K562 (cell line): ENCODE data around the gene TMEM179. TPM values are rescaled to one million over a fixed set of nuclear protein-coding genes. Genes with fewer than 3 reads are reported as not detected.

Experiments
- ATAC-seq: fragments of 200-7000 bp; cut with Tn5 transposase; 3 replicates; pipeline ENCODE4 v1.9.1; 2020; ENCODE audit warnings: moderate library complexity
- BruUV-seq: library from RNA; stranded (reverse); fragments of 400-500 nt; replicated peaks from 2 replicates; lab custom pipeline; 2021; lab: Mats Ljungman, UMichigan
- CTCF ChIA-PET: fragments of 300-600 bp; formaldehyde crosslinking; extraction: SDS; loops from one replicate; lab custom pipeline; 2021; ENCODE audit warnings: low intra/inter-chr PET ratio; lab: Yijun Ruan, JAX
- POLR2A ChIA-PET: fragments of 300-600, 350-650 bp; sonication (Branson Sonifier 250); formaldehyde crosslinking; extraction: SDS; loops from one replicate; lab custom pipeline; 2021; ENCODE audit warnings: antibody characterized with exemption, inconsistent platforms; lab: Yijun Ruan, JAX
- DNase-seq, 4 experiments: peaks; one replicate each; pipeline versions ENCODE4 v3.0.0 to v3.0.0-alpha.2; 2011 to 2018; ENCODE audit warnings: low spot score in 3 of 4, mixed read lengths in 3 of 4; ENCODE audit errors: extremely low read depth in 1 of 4
- FAIRE-seq: peaks from 2 replicates; lab custom pipeline; 2011; peaks lifted over from hg19 to GRCh38; lab: Jason Lieb, UNC
- H2AFZ ChIP-seq: 2 replicates; pipeline ENCODE4 v1.6.0; 2011; ENCODE audit warnings: low read depth, low read length, control low read depth, inconsistent platforms
- H3K27ac ChIP-seq: fragments of 200-600 bp; 3 replicates; pipeline ENCODE4 v1.8.0; 2011; ENCODE audit warnings: low read depth, mild to moderate bottlenecking, control low read depth, inconsistent platforms, low read length, moderate library complexity, mixed read lengths; ENCODE audit errors: extremely low read depth
- H3K27me3 ChIP-seq, 2 experiments: fragments of 300-600 bp in 1 of 2; 2 replicates in 1 of 2; 3 replicates in 1 of 2; pipeline versions ENCODE4 v1.6.0 to v1.8.0; 2011; ENCODE audit warnings: inconsistent platforms in 2 of 2, low read length in 2 of 2, mild to moderate bottlenecking in 1 of 2, mixed read lengths in 1 of 2, moderate library complexity in 1 of 2; ENCODE audit not compliant: control insufficient read depth in 2 of 2, insufficient read depth in 2 of 2
- H3K36me3 ChIP-seq: fragments of 300-600 bp; 3 replicates; pipeline ENCODE4 v1.8.0; 2011; ENCODE audit warnings: mild to moderate bottlenecking, low read length, inconsistent platforms; ENCODE audit not compliant: control insufficient read depth, insufficient read depth
- H3K4me1 ChIP-seq, 2 experiments: fragments of 200-600 bp in 1 of 2; replicated peaks in 1 of 2; 2 replicates in 1 of 2; 3 replicates in 1 of 2; pipeline versions ENCODE4 v1.5.1 to v1.8.0; 2011; ENCODE audit warnings: inconsistent platforms in 2 of 2, low read length in 2 of 2, mild to moderate bottlenecking in 1 of 2, mixed read lengths in 1 of 2, moderate library complexity in 1 of 2; ENCODE audit not compliant: control insufficient read depth in 2 of 2, insufficient read depth in 2 of 2
- H3K4me2 ChIP-seq: 2 replicates; pipeline ENCODE4 v1.6.1; 2011; ENCODE audit warnings: low read length, control low read depth, inconsistent platforms, mixed read lengths; ENCODE audit not compliant: insufficient read depth
- H3K4me3 ChIP-seq: fragments of 200-600 bp; sonication (generic), shearing (Covaris generic); 2 replicates; pipeline ENCODE4 v1.5.1; 2016; ENCODE audit warnings: control low read depth, inconsistent platforms
- H3K79me2 ChIP-seq: fragments of 200-600 bp; 3 replicates; pipeline ENCODE4 v1.8.0; 2011; ENCODE audit warnings: low read length, inconsistent platforms; ENCODE audit not compliant: control insufficient read depth, insufficient read depth
- H3K9ac ChIP-seq, 2 experiments: 2 replicates each; pipeline versions ENCODE4 v1.6.0 to v1.6.1; 2011; ENCODE audit warnings: low read depth in 2 of 2, low read length in 2 of 2, control low read depth in 1 of 2, inconsistent platforms in 1 of 2, mild to moderate bottlenecking in 1 of 2, mixed read lengths in 1 of 2; ENCODE audit not compliant: insufficient read depth in 1 of 2
- H3K9me1 ChIP-seq: one replicate; pipeline ENCODE4 v1.6.0; 2011; ENCODE audit warnings: inconsistent platforms, mild to moderate bottlenecking, low read length, moderate library complexity; ENCODE audit not compliant: control insufficient read depth, insufficient read depth
- H3K9me3 ChIP-seq: replicated peaks from 2 replicates; pipeline ENCODE4 v1.5.1; 2011; ENCODE audit warnings: low read depth, low read length, inconsistent platforms; ENCODE audit not compliant: control insufficient read depth, insufficient read depth
- H4K20me1 ChIP-seq: replicated peaks from 2 replicates; pipeline ENCODE4 v1.6.1; 2011; ENCODE audit warnings: low read length, inconsistent platforms, mixed read lengths; ENCODE audit not compliant: control insufficient read depth, insufficient read depth
- CREB3 ChIP-seq: fragments of 450-650 bp; conservative IDR thresholded peaks from 2 replicates; pipeline ENCODE4 v1.6.1; 2016; ENCODE audit warnings: missing genetic modification characterization, low read depth, mild to moderate bottlenecking, missing compliant biosample characterization, moderate library complexity
- CUX1 ChIP-seq: fragments of 200-800 bp; sonication (Bioruptor generic); IDR thresholded peaks from 2 replicates; pipeline ENCODE4 v1.6.1; 2016; ENCODE audit warnings: missing genetic modification characterization, missing compliant biosample characterization
- DPF2 ChIP-seq: fragments of 450-650 bp; IDR thresholded peaks from 2 replicates; pipeline ENCODE4 v1.6.1; 2016
- EP400 ChIP-seq: fragments of 450-650 bp; IDR thresholded peaks from 2 replicates; pipeline ENCODE4 v1.6.1; 2017; ENCODE audit warnings: antibody characterized with exemption, mild to moderate bottlenecking, moderate library complexity
- FOXA3 ChIP-seq, 2 experiments: fragments of 450-650 bp in 1 of 2; sonication (generic) in 1 of 2; formaldehyde crosslinking; IDR thresholded peaks in 1 of 2; conservative IDR thresholded peaks in 1 of 2; 2 replicates each; pipeline versions ENCODE4 v1.4.0 to v1.8.0; 2020 to 2022; ENCODE audit warnings: mild to moderate bottlenecking in 2 of 2, missing genetic modification reagents in 1 of 2
- FOXJ3 ChIP-seq: sonication (generic); formaldehyde crosslinking; IDR thresholded peaks from 2 replicates; pipeline ENCODE4 v1.4.0; 2020; ENCODE audit warnings: mild to moderate bottlenecking, missing genetic modification reagents
- HDAC3 ChIP-seq: fragments of 450-650 bp; IDR thresholded peaks from 2 replicates; pipeline ENCODE4 v1.6.1; 2018; ENCODE audit warnings: borderline replicate concordance, mild to moderate bottlenecking, moderate library complexity; ENCODE audit not compliant: partially characterized antibody
- HEY1 ChIP-seq: fragments of 250-450 bp; sonication (Bioruptor Pico); IDR thresholded peaks from 2 replicates; pipeline ENCODE4 v1.5.0; 2020; ENCODE audit warnings: mild to moderate bottlenecking, moderate library complexity, borderline replicate concordance
- PTTG1 ChIP-seq: fragments of 450-650 bp; IDR thresholded peaks from 2 replicates; pipeline ENCODE4 v1.6.1; 2016; ENCODE audit warnings: low read depth, mild to moderate bottlenecking, missing genetic modification characterization, missing compliant biosample characterization
- RAD21 ChIP-seq, 2 experiments: fragments of 250-450 bp in 1 of 2; fragments of 450-650 bp in 1 of 2; sonication (Bioruptor Pico) in 1 of 2; formaldehyde crosslinking in 1 of 2; IDR thresholded peaks in 1 of 2; conservative IDR thresholded peaks in 1 of 2; 2 replicates each; pipeline versions ENCODE4 v1.4.0 to v1.8.0; 2020 to 2022; ENCODE audit warnings: mild to moderate bottlenecking in 2 of 2, moderate library complexity in 1 of 2
- SMAD4 ChIP-seq: fragments of 250-450 bp; sonication (Bioruptor Pico); conservative IDR thresholded peaks from 2 replicates; pipeline ENCODE4 v1.8.0; 2021; ENCODE audit warnings: inconsistent platforms, mild to moderate bottlenecking, moderate library complexity
- SP1 ChIP-seq: sonication (generic); formaldehyde crosslinking; IDR thresholded peaks from 2 replicates; pipeline ENCODE4 v1.8.1; 2022; ENCODE audit warnings: mild to moderate bottlenecking, missing genetic modification reagents
- ZNF217 ChIP-seq: sonication (generic); formaldehyde crosslinking; IDR thresholded peaks from 2 replicates; pipeline ENCODE4 v1.8.0; 2022; ENCODE audit warnings: mild to moderate bottlenecking, missing genetic modification reagents
- ZNF444 ChIP-seq: fragments of 250-450 bp; sonication (Bioruptor Pico); IDR thresholded peaks from 2 replicates; pipeline ENCODE4 v1.4.0; 2020; ENCODE audit warnings: mild to moderate bottlenecking, moderate library complexity
- ZNF780A ChIP-seq: fragments of 250-450 bp; sonication (Bioruptor Pico); IDR thresholded peaks from 2 replicates; pipeline ENCODE4 v1.5.0; 2021; ENCODE audit warnings: mild to moderate bottlenecking
- WGBS: fragments of 100-300 bp; shearing (Covaris generic); methylation state at CpG from one replicate; pipeline ENCODE4 v1.1.6; 2016; ENCODE audit warnings: low coverage, mixed read lengths; ENCODE audit not compliant: insufficient coverage; ENCODE audit errors: missing lambda C conversion rate; 5-methylcytosine and 5-hydroxymethylcytosine counted together
- in situ Hi-C: fragments of 300-500 bp; cut with MboI; formaldehyde crosslinking; loops from 4 replicates; pipeline ENCODE4 v1.15.0; 2018; ENCODE audit warnings: inconsistent platforms, mixed read lengths
- intact Hi-C: fragments of 100-400 bp; cut with micrococcal nuclease; formaldehyde crosslinking; loops from 2 replicates; pipeline ENCODE4 v1.14.2; 2022
- polyA plus RNA-seq, 8 experiments: library from polyadenylated mRNA; depleted of rRNA in 4 of 8; stranded (reverse) in 5 of 8; unstranded in 3 of 8; fragments of >200 nt; fragmentation: Nextera tagmentation in 2 of 8; fragmentation: Illumina TruSeq in 1 of 8; extraction: Ambion mirVana in 2 of 8; extraction: Trizol in 1 of 8; gene quantifications; 2 replicates each; pipeline versions ENCODE4 v1.2.1 to v1.2.3, GENCODE V29; 2011 to 2014; ENCODE audit warnings: inconsistent platforms in 1 of 8, missing spikeins in 1 of 8
- total RNA-seq, 7 experiments: library from RNA; depleted of rRNA in 6 of 7; stranded (reverse); fragments of >200 nt in 6 of 7; fragmentation: Illumina TruSeq in 2 of 7; extraction: Trizol in 2 of 7; gene quantifications; 2 replicates each; pipeline versions ENCODE4 v1.2.1 to v1.2.3, GENCODE V29; 2011 to 2021; ENCODE audit warnings: low replicate concordance in 1 of 7

TMEM179 gene
- total and polyA plus RNA-seq, 9 of the 15 experiments (the other 6 are each of a cell fraction or from before 2014, with no cell fraction given): not detected

- TF ChIP-seq FOXJ3 (CRISPR knock-in tag) (no peak), ZNF217 (CRISPR knock-in tag) (no peak), HEY1 (no peak), ZNF780A (no peak)
Observed at GRCh38 chr14:104596451-104596918, 8.1 kb downstream of the TMEM179 start (continued).

GRCh38 chr14:104595911-104596450 is 8.6 kb downstream of the TMEM179 start:
- Histone ChIP-seq H3K4me1 (peaks cover 0 to under 1% of the 10 kb centered on the region in 2 experiments; a peak in 1 of 5 replicates), H3K27ac (no peak overlapping the region), H3K9me1 (no peaks in the 10 kb centered on the region), H3K79me2 (no peaks in the 10 kb centered on the region), H2AFZ (no peak overlapping the region), H3K9me3 (no peaks in the 10 kb centered on the region), H3K4me3 (no peak overlapping the region), H4K20me1 (peaks cover 9% of the 10 kb centered on the region; the same call in 1 of the 2 replicates), H3K27me3 (peaks cover 0 to 12% of the 10 kb centered on the region in 2 experiments; a peak in 2 of 5 replicates), H3K9ac (no peak overlapping the region), H3K36me3 (no peaks in the 10 kb centered on the region), H3K4me2 (no peak overlapping the region)
- FAIRE-seq (no peak), ATAC-seq (no peak), DNase-seq (no peak)
- in situ Hi-C loops (no loop called here), intact Hi-C loops (no loop called here)
- ChIA-PET CTCF (no interaction called here), POLR2A (interaction anchor here (0.6 kb wide), 1 partner anchor 8 kb away, joined by 3 read pairs; the partner anchor contains the start of gene TMEM179)
- BruUV-seq: no TSS peak
- WGBS: 0% methylated on average over 6 of the region's 6 CpGs
- TF ChIP-seq CREB3 (no peak), ZNF444 (CRISPR knock-in tag) (no peak), PTTG1 (tag) (no peak), SP1 (CRISPR knock-in tag) (no peak), DPF2 (no peak), EP400 (no peak), RAD21 (CRISPR knock-in tag; conservative IDR thresholded peaks at IDR 0.05 in 1 of 2, IDR thresholded peaks at IDR 0.05 in 1 of 2) (no peak), HDAC3 (no peak), CUX1 (CRISPR knock-in tag) (no peak), FOXA3 (CRISPR knock-in tag; conservative IDR thresholded peaks at IDR 0.05 in 1 of 2, IDR thresholded peaks at IDR 0.05 in 1 of 2) (no peak), SMAD4 (CRISPR knock-in tag) (no peak)
